Measurements from ENCODE around the gene RAD51D. TPM values are rescaled to one million over a fixed set of nuclear protein-coding genes. Genes with fewer than 3 reads are reported as not detected.

RAD51D gene
- total RNA-seq, 3 donors from 2014 or later (not counting 1 experiment from before 2014, with no cell fraction given): 15.4 to 27.0 (median 22.7) TPM

- Histone ChIP-seq H3K4me3 (ENCODE audit: low read length) (no peak overlapping the region), H3K36me3 (ENCODE audit: control insufficient read depth, insufficient read depth, low read length) (no peaks in the 10 kb centered on the region), H3K9me3 (ENCODE audit: control insufficient read depth, insufficient read depth, low read length) (no peaks in the 10 kb centered on the region), H3K27ac (ENCODE audit: low read length) (no peak overlapping the region), H3K27me3 (ENCODE audit: control insufficient read depth, insufficient read depth, low read length) (no peaks in the 10 kb centered on the region), H3K4me1 (ENCODE audit: control insufficient read depth, insufficient read depth, low read length) (peaks cover 7% of the 10 kb centered on the region)
- intact Hi-C loops (cut with micrococcal nuclease): no loop called here
- H3K36me3 Mint-ChIP-seq: no peaks in the 10 kb centered on the region
- no peak for ATAC-seq
- DNase-seq: peak in 1 of 2 donors; percentile 28
- H3K9me3 Mint-ChIP-seq: no peaks in the 10 kb centered on the region
- TF ChIP-seq CTCF (IDR thresholded peaks at IDR 0.05): no peak
- H3K27me3 Mint-ChIP-seq (ENCODE audit: low read depth in 2 of 2): no peaks in the 10 kb centered on the region
- no peak overlapping the region for H3K4me3 Mint-ChIP-seq
- no peak overlapping the region for H3K27ac Mint-ChIP-seq
- peaks cover 31 to 49% of the 10 kb centered on the region in 2 donors for H3K4me1 Mint-ChIP-seq
- no CpG with 5 or more reads among the region's 1 CpG for WGBS (ENCODE audit: insufficient coverage)
Measured at GRCh38 chr17:35080536-35080935, 39.1 kb downstream of the RAD51D start.

GRCh38 chr17:35079547-35080423, 39.9 kb downstream of the RAD51D start:
- Histone ChIP-seq H3K4me1 (ENCODE audit: control insufficient read depth, insufficient read depth, low read length) (peaks cover 7% of the 10 kb centered on the region), H3K36me3 (ENCODE audit: control insufficient read depth, insufficient read depth, low read length) (no peaks in the 10 kb centered on the region), H3K9me3 (ENCODE audit: control insufficient read depth, insufficient read depth, low read length) (no peaks in the 10 kb centered on the region), H3K27ac (ENCODE audit: low read length) (no peak overlapping the region), H3K4me3 (ENCODE audit: low read length) (no peak overlapping the region), H3K27me3 (ENCODE audit: control insufficient read depth, insufficient read depth, low read length) (no peaks in the 10 kb centered on the region)
- H3K36me3 Mint-ChIP-seq: no peaks in the 10 kb centered on the region
- ATAC-seq (no peak), DNase-seq (no peak)
- H3K9me3 Mint-ChIP-seq: no peaks in the 10 kb centered on the region
- H3K27me3 Mint-ChIP-seq (ENCODE audit: low read depth in 2 of 2): no peaks in the 10 kb centered on the region
- intact Hi-C loops (cut with micrococcal nuclease): no loop called here
- peaks cover 39 to 57% of the 10 kb centered on the region in 2 donors for H3K4me1 Mint-ChIP-seq
- WGBS (ENCODE audit: insufficient coverage): 89% methylated on average over 1 of the region's 1 CpG
- peak overlapping the region in 1 of 2 donors; percentile 6 for H3K27ac Mint-ChIP-seq
- H3K4me3 Mint-ChIP-seq: no peak overlapping the region
- no peak for TF ChIP-seq CTCF (IDR thresholded peaks at IDR 0.05)

GRCh38 chr17:35076874-35077273, 42.8 kb downstream of the RAD51D start:
- Mint-ChIP-seq H3K27ac (no peak overlapping the region), H3K9me3 (no peaks in the 10 kb centered on the region), H3K27me3 (ENCODE audit: low read depth in 2 of 2) (no peaks in the 10 kb centered on the region), H3K4me3 (peak overlapping the region; percentile 21), H3K4me1 (peaks cover 49 to 72% of the 10 kb centered on the region in 2 donors), H3K36me3 (no peaks in the 10 kb centered on the region)
- intact Hi-C loops (cut with micrococcal nuclease): no loop called here
- Histone ChIP-seq H3K36me3 (ENCODE audit: control insufficient read depth, insufficient read depth, low read length) (no peaks in the 10 kb centered on the region), H3K4me1 (ENCODE audit: control insufficient read depth, insufficient read depth, low read length) (peaks cover 16% of the 10 kb centered on the region), H3K4me3 (ENCODE audit: low read length) (no peak overlapping the region), H3K27me3 (ENCODE audit: control insufficient read depth, insufficient read depth, low read length) (no peaks in the 10 kb centered on the region), H3K9me3 (ENCODE audit: control insufficient read depth, insufficient read depth, low read length) (no peaks in the 10 kb centered on the region), H3K27ac (ENCODE audit: low read length) (no peak overlapping the region)
- 75% methylated on average over 1 of the region's 1 CpG for WGBS (ENCODE audit: insufficient coverage)
- TF ChIP-seq CTCF (IDR thresholded peaks at IDR 0.05): no peak
- ATAC-seq (no peak), DNase-seq (no peak)
